Uterus (tissue), 2 donors: ENCODE data around the gene SH3GL2.

ENCODE experiments used
- POLR2A ChIP-seq, 2 donors: fragments of 450-650 bp; IDR thresholded peaks; one replicate each; pipeline ENCODE4 v1.6.1; 2016; ENCODE audit warnings: antibody characterized with exemption in 2 of 2, mild to moderate bottlenecking in 1 of 2, moderate library complexity in 1 of 2
- TF ChIP-seq, protein P1 (sequence below), 4 experiments: fragments of 200-600 bp in 2 of 4; fragments of 450-650 bp in 2 of 4; sonication (generic) in 2 of 4; IDR thresholded peaks; one replicate each; pipeline ENCODE4 v1.5.1; 2016 to 2019; ENCODE audit warnings: antibody characterized with exemption in 4 of 4, mild to moderate bottlenecking in 2 of 4, moderate library complexity in 1 of 4

DNA sequence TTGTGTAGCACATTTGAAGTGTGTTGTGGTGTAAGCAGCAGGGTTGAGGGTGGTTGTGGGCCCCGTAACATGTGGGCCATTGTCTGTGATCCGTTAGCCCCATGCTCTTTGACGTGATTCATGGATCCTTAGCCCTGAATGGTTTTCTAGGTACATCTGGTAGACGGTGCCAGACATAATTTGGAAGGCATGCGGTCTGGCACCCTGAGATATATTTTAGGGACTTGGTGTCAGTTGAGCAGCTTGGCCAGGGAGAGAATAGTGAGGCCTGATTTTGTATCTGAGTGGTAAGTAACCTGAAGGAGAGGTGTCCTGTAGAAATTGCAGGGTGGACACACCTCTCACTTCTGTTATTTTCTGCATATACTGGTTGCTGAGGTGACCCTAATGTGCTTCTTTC lies 10.9 kb downstream of the SH3GL2 start:
- TF ChIP-seq, protein P1, sequence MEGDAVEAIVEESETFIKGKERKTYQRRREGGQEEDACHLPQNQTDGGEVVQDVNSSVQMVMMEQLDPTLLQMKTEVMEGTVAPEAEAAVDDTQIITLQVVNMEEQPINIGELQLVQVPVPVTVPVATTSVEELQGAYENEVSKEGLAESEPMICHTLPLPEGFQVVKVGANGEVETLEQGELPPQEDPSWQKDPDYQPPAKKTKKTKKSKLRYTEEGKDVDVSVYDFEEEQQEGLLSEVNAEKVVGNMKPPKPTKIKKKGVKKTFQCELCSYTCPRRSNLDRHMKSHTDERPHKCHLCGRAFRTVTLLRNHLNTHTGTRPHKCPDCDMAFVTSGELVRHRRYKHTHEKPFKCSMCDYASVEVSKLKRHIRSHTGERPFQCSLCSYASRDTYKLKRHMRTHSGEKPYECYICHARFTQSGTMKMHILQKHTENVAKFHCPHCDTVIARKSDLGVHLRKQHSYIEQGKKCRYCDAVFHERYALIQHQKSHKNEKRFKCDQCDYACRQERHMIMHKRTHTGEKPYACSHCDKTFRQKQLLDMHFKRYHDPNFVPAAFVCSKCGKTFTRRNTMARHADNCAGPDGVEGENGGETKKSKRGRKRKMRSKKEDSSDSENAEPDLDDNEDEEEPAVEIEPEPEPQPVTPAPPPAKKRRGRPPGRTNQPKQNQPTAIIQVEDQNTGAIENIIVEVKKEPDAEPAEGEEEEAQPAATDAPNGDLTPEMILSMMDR (IDR thresholded peaks at IDR 0.05) = no peak
- no peak for TF ChIP-seq POLR2A (IDR thresholded peaks at IDR 0.05)
